K562 (cell line): Measurements from ENCODE around the gene MYBL2. TPM values are rescaled to one million over a fixed set of nuclear protein-coding genes. Genes with fewer than 3 reads are reported as not detected.

Experiments
- ATAC-seq: fragments of 200-7000 bp; cut with Tn5 transposase; 3 replicates; pipeline ENCODE4 v1.9.1; 2020; ENCODE audit warnings: moderate library complexity
- BruUV-seq: library from RNA; stranded (reverse); fragments of 400-500 nt; replicated peaks from 2 replicates; lab custom pipeline; 2021; lab: Mats Ljungman, UMichigan
- CTCF ChIA-PET: fragments of 300-600 bp; formaldehyde crosslinking; extraction: SDS; loops from one replicate; lab custom pipeline; 2021; ENCODE audit warnings: low intra/inter-chr PET ratio; lab: Yijun Ruan, JAX
- POLR2A ChIA-PET: fragments of 300-600, 350-650 bp; sonication (Branson Sonifier 250); formaldehyde crosslinking; extraction: SDS; loops from one replicate; lab custom pipeline; 2021; ENCODE audit warnings: antibody characterized with exemption, inconsistent platforms; lab: Yijun Ruan, JAX
- DNase-seq, 4 experiments: peaks; one replicate each; pipeline versions ENCODE4 v3.0.0 to v3.0.0-alpha.2; 2011 to 2018; ENCODE audit warnings: low spot score in 3 of 4, mixed read lengths in 3 of 4; ENCODE audit errors: extremely low read depth in 1 of 4
- FAIRE-seq: peaks from 2 replicates; lab custom pipeline; 2011; peaks lifted over from hg19 to GRCh38; lab: Jason Lieb, UNC
- H2AFZ ChIP-seq: 2 replicates; pipeline ENCODE4 v1.6.0; 2011; ENCODE audit warnings: low read depth, low read length, control low read depth, inconsistent platforms
- H3K27ac ChIP-seq: fragments of 200-600 bp; 3 replicates; pipeline ENCODE4 v1.8.0; 2011; ENCODE audit warnings: low read depth, mild to moderate bottlenecking, control low read depth, inconsistent platforms, low read length, moderate library complexity, mixed read lengths; ENCODE audit errors: extremely low read depth
- H3K27me3 ChIP-seq, 2 experiments: fragments of 300-600 bp in 1 of 2; 2 replicates in 1 of 2; 3 replicates in 1 of 2; pipeline versions ENCODE4 v1.6.0 to v1.8.0; 2011; ENCODE audit warnings: inconsistent platforms in 2 of 2, low read length in 2 of 2, mild to moderate bottlenecking in 1 of 2, mixed read lengths in 1 of 2, moderate library complexity in 1 of 2; ENCODE audit not compliant: control insufficient read depth in 2 of 2, insufficient read depth in 2 of 2
- H3K36me3 ChIP-seq: fragments of 300-600 bp; 3 replicates; pipeline ENCODE4 v1.8.0; 2011; ENCODE audit warnings: mild to moderate bottlenecking, low read length, inconsistent platforms; ENCODE audit not compliant: control insufficient read depth, insufficient read depth
- H3K4me1 ChIP-seq, 2 experiments: fragments of 200-600 bp in 1 of 2; replicated peaks in 1 of 2; 2 replicates in 1 of 2; 3 replicates in 1 of 2; pipeline versions ENCODE4 v1.5.1 to v1.8.0; 2011; ENCODE audit warnings: inconsistent platforms in 2 of 2, low read length in 2 of 2, mild to moderate bottlenecking in 1 of 2, mixed read lengths in 1 of 2, moderate library complexity in 1 of 2; ENCODE audit not compliant: control insufficient read depth in 2 of 2, insufficient read depth in 2 of 2
- H3K4me2 ChIP-seq: 2 replicates; pipeline ENCODE4 v1.6.1; 2011; ENCODE audit warnings: low read length, control low read depth, inconsistent platforms, mixed read lengths; ENCODE audit not compliant: insufficient read depth
- H3K4me3 ChIP-seq: fragments of 200-600 bp; sonication (generic), shearing (Covaris generic); 2 replicates; pipeline ENCODE4 v1.5.1; 2016; ENCODE audit warnings: control low read depth, inconsistent platforms
- H3K79me2 ChIP-seq: fragments of 200-600 bp; 3 replicates; pipeline ENCODE4 v1.8.0; 2011; ENCODE audit warnings: low read length, inconsistent platforms; ENCODE audit not compliant: control insufficient read depth, insufficient read depth
- H3K9ac ChIP-seq, 2 experiments: 2 replicates each; pipeline versions ENCODE4 v1.6.0 to v1.6.1; 2011; ENCODE audit warnings: low read depth in 2 of 2, low read length in 2 of 2, control low read depth in 1 of 2, inconsistent platforms in 1 of 2, mild to moderate bottlenecking in 1 of 2, mixed read lengths in 1 of 2; ENCODE audit not compliant: insufficient read depth in 1 of 2
- H3K9me1 ChIP-seq: one replicate; pipeline ENCODE4 v1.6.0; 2011; ENCODE audit warnings: inconsistent platforms, mild to moderate bottlenecking, low read length, moderate library complexity; ENCODE audit not compliant: control insufficient read depth, insufficient read depth
- H3K9me3 ChIP-seq: replicated peaks from 2 replicates; pipeline ENCODE4 v1.5.1; 2011; ENCODE audit warnings: low read depth, low read length, inconsistent platforms; ENCODE audit not compliant: control insufficient read depth, insufficient read depth
- H4K20me1 ChIP-seq: replicated peaks from 2 replicates; pipeline ENCODE4 v1.6.1; 2011; ENCODE audit warnings: low read length, inconsistent platforms, mixed read lengths; ENCODE audit not compliant: control insufficient read depth, insufficient read depth
- ASH1L ChIP-seq: fragments of 450-650 bp; IDR thresholded peaks from 2 replicates; pipeline ENCODE4 v1.6.1; 2018; ENCODE audit warnings: borderline replicate concordance, mild to moderate bottlenecking, low read depth; ENCODE audit not compliant: partially characterized antibody
- TFE3 ChIP-seq: fragments of 450-650 bp; formaldehyde crosslinking; IDR thresholded peaks from 2 replicates; pipeline ENCODE4 v1.4.0; 2020; ENCODE audit warnings: mild to moderate bottlenecking, mixed read lengths
- ZNF311 ChIP-seq: fragments of 250-450 bp; sonication (Bioruptor Pico); IDR thresholded peaks from 2 replicates; pipeline ENCODE4 v1.4.0; 2020; ENCODE audit warnings: mild to moderate bottlenecking, moderate library complexity
- WGBS: fragments of 100-300 bp; shearing (Covaris generic); methylation state at CpG from one replicate; pipeline ENCODE4 v1.1.6; 2016; ENCODE audit warnings: low coverage, mixed read lengths; ENCODE audit not compliant: insufficient coverage; ENCODE audit errors: missing lambda C conversion rate; 5-methylcytosine and 5-hydroxymethylcytosine counted together
- in situ Hi-C: fragments of 300-500 bp; cut with MboI; formaldehyde crosslinking; loops from 4 replicates; pipeline ENCODE4 v1.15.0; 2018; ENCODE audit warnings: inconsistent platforms, mixed read lengths
- intact Hi-C: fragments of 100-400 bp; cut with micrococcal nuclease; formaldehyde crosslinking; loops from 2 replicates; pipeline ENCODE4 v1.14.2; 2022
- polyA plus RNA-seq, 8 experiments: library from polyadenylated mRNA; depleted of rRNA in 4 of 8; stranded (reverse) in 5 of 8; unstranded in 3 of 8; fragments of >200 nt; fragmentation: Nextera tagmentation in 2 of 8; fragmentation: Illumina TruSeq in 1 of 8; extraction: Ambion mirVana in 2 of 8; extraction: Trizol in 1 of 8; gene quantifications; 2 replicates each; pipeline versions ENCODE4 v1.2.1 to v1.2.3, GENCODE V29; 2011 to 2014; ENCODE audit warnings: inconsistent platforms in 1 of 8, missing spikeins in 1 of 8
- total RNA-seq, 7 experiments: library from RNA; depleted of rRNA in 6 of 7; stranded (reverse); fragments of >200 nt in 6 of 7; fragmentation: Illumina TruSeq in 2 of 7; extraction: Trizol in 2 of 7; gene quantifications; 2 replicates each; pipeline versions ENCODE4 v1.2.1 to v1.2.3, GENCODE V29; 2011 to 2021; ENCODE audit warnings: low replicate concordance in 1 of 7
- TF ChIP-seq, protein P1 (sequence below): fragments of 450-650 bp; IDR thresholded peaks from 2 replicates; pipeline ENCODE4 v1.6.1; 2018; ENCODE audit warnings: mild to moderate bottlenecking, low read depth; ENCODE audit not compliant: partially characterized antibody

Gene MYBL2
- total and polyA plus RNA-seq, 9 of the 15 experiments (the other 6 are each of a cell fraction or from before 2014, with no cell fraction given) = 4.4 to 169 (median 52.5) TPM

GRCh38 chr20:43710370-43711044 is 43.6 kb downstream of the MYBL2 start:
- ATAC-seq = no peak
- no peaks in the 10 kb centered on the region for H3K27me3 ChIP-seq
- no peak overlapping the region for H2AFZ ChIP-seq
- ChIA-PET CTCF (no interaction called here), POLR2A (interaction anchor here (0.5 kb wide), 1 partner anchor 1432 kb away, joined by 3 read pairs; no protein-coding TSS in a partner anchor)
- no peaks in the 10 kb centered on the region; the same call in 2 of the 3 replicates for H3K79me2 ChIP-seq
- H3K9me3 ChIP-seq = no peaks in the 10 kb centered on the region
- no peak for FAIRE-seq
- no peak overlapping the region for H3K27ac ChIP-seq
- H3K36me3 ChIP-seq = peaks cover 88% of the 10 kb centered on the region; the same call in 2 of the 3 replicates
- 90% methylated on average over 9 of the region's 9 CpGs for WGBS
- no TSS peak for BruUV-seq
- H3K9me1 ChIP-seq = no peaks in the 10 kb centered on the region
- intact Hi-C loops (no loop called here), in situ Hi-C loops (no loop called here)
- no peak overlapping the region for H3K9ac ChIP-seq
- H3K4me1 ChIP-seq = no peaks in the 10 kb centered on the region
- H3K4me3 ChIP-seq = no peak overlapping the region
- no peak overlapping the region for H3K4me2 ChIP-seq
- DNase-seq = no peak
- no peaks in the 10 kb centered on the region; the same call in 1 of the 2 replicates for H4K20me1 ChIP-seq
- TF ChIP-seq, protein P1, sequence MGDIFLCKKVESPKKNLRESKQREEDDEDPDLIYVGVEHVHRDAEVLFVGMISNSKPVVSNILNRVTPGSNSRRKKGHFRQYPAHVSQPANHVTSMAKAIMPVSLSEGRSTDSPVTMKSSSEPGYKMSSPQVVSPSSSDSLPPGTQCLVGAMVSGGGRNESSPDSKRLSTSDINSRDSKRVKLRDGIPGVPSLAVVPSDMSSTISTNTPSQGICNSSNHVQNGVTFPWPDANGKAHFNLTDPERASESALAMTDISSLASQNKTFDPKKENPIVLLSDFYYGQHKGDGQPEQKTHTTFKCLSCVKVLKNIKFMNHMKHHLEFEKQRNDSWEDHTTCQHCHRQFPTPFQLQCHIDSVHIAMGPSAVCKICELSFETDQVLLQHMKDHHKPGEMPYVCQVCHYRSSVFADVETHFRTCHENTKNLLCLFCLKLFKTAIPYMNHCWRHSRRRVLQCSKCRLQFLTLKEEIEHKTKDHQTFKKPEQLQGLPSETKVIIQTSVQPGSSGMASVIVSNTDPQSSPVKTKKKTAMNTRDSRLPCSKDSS = no peak
- TF ChIP-seq ASH1L (no peak), TFE3 (CRISPR knock-in tag) (peak; percentile 23; the same call in 1 of the 2 replicates), ZNF311 (CRISPR knock-in tag) (no peak)
